ENCODE results near the gene ESF1. TPM values are rescaled to one million over a fixed set of nuclear protein-coding genes. Genes with fewer than 3 reads are reported as not detected.

The ESF1 gene
- total RNA-seq, 1 donor from 2014 or later = 21.5 TPM

DNA sequence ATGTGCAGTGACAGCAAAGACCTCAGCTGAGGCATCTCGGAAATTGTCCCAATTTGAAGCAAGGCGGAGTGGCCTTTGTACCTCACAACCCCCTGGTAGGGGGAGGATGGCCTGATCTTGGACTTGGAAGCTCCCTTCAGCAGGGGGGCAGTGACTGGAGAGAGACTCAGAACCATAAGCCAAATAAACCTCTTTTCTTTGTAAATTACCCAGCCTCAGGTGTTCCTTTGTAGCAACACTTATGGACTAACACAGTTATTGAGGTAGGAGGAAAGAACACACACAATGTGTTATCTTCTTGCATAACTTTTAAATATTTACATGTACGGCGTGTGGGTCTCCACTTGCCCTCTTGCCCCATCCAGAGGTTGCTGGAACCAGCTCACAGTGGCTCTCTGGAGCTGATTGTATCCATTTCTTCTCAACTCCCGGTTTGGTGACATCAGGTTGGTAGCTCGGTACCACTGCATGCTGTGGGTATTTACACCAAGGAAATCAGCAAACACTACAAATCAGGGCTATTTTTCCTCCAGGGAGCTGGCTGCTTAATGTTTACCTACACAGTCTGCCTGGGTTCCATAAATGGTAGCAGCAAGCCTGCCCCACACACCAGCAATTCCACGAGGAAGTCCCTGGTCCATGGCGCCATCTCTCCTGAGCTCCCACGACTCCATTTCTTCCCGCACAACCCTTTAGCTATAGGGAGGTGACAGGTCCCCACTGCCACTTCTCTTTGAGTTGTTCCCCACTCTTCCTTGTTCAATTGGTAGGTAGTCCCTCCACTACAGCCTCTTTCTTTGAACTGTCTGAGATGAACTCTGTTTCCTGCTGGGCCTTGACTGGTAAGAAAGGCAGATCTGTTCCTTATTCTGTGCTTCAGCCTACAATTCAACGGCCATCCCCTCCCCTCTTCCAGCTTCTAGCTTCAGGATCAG, 91.7 kb downstream of the ESF1 start:
- intact Hi-C loops (cut with DNase I) = no loop called here
- DNase-seq (ENCODE audit: low spot score) = no peak
- no peak for ATAC-seq

DNA sequence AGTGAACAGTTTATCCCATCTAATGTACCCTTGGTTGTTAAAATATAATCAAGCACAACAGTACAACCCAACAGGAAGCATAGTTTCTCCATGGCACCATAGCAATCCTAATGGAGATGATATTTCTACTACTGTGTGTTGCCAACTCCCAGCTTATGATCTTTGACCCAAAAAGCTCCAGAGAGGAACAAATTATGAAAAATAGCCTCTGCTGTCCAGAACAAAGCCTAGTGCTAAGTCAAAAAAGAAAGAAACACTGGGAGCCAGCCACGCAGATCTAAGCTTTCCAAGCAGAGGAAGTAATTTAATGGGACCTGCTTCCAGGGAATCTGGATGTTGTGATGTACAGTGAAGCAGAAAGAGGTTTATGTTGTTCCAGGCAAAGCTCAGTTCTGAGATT, 93.8 kb downstream of the ESF1 start:
- ATAC-seq = peak; percentile 86
- no peak for DNase-seq (ENCODE audit: low spot score)
- intact Hi-C loops (cut with DNase I) = no loop called here

DNA sequence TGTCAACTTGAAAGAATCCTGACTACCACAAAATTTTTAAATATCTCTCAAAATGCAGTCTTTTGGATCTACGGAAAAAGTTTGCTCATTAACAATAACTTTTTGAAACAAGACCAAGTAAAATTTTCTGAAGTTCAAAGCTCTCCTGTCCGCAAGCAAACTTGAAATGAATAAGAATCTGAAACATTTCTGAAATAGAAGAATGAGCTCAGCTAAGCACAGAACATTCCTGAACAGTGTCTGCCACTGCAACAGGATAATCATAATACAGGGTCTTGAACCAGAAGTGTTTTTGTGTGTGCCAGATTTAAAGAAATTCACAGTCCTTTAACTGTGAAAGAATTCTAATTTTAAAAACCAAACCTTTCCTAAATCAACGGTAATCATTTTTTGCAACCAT, 96.9 kb downstream of the ESF1 start:
- DNase-seq (ENCODE audit: low spot score) (no peak), ATAC-seq (peak; percentile 64)
- intact Hi-C loops (cut with DNase I) = no loop called here

DNA sequence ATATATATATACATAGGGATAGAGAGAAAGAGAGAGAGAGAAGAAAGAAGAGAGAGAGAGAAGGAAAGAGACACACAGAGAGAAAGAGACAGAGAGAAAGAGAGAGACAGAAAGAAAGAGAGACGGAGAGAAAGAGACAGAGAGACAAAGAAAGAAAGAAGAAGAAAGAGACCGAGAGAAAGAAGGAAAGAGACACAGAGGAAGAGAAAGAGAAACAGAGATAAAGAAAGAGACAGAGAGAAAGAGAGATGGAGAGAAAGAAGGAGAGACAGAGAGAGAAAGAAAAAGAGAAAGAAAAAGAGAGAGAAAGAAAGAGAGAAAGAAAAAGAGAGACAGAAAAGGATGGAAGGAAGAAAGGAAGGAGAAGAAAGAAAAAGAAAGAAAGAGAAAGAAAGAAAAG, 99.1 kb downstream of the ESF1 start:
- intact Hi-C loops (cut with DNase I) = no loop called here
- no peak for ATAC-seq
- no peak for DNase-seq (ENCODE audit: low spot score)

DNA sequence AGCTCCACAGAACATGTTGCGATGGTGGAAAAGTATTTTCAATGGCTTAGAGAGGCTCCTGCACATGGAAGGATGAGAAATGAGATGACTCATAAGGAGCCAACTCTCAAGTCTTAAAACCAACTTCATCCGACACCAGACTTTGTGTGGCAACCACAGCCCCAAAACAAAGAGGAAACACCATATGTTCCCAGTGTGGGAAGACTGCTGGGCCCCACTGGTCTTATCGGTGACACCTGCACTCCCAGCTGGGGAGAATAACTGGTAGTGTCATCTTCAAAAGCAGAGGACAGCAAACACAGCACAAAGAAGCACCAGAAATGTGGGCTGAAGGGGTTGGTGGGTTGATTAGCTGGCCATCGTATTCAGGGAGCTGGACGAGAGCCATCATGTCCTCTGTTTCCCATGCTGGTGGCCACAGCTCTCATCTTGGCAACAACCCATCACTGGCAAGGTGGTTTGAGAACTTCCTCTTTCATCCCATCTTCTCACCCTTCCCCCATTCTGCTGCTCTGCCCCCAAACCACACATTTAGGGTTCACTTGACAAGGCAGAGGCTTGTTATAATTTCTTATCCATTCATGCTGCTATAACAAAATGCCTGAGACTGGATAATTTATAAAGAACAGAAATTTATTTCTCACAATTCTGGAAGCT, 100.0 kb downstream of the ESF1 start:
- DNase-seq (ENCODE audit: low spot score) (no peak), ATAC-seq (no peak)
- intact Hi-C loops (cut with DNase I) = no loop called here

DNA sequence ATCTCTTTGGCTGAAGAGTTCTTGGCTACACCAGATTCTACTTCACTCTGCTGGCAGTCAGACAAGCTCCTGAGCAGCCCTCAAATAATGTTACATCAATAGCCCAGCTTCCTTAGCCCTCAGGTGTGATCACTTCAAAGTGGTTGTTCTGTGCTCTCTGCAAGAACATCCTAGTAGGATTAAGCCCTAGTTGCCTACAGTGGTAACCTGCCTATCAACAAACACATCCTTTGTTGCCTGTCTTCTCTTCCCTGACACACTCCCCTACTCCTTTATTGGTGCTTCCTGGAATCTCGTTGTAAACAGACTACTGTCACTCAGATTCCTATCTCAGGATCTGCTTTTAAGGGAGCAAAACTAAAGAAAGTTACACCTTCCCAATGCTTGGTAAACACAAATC, 100.9 kb downstream of the ESF1 start:
- no peak for ATAC-seq

DNA sequence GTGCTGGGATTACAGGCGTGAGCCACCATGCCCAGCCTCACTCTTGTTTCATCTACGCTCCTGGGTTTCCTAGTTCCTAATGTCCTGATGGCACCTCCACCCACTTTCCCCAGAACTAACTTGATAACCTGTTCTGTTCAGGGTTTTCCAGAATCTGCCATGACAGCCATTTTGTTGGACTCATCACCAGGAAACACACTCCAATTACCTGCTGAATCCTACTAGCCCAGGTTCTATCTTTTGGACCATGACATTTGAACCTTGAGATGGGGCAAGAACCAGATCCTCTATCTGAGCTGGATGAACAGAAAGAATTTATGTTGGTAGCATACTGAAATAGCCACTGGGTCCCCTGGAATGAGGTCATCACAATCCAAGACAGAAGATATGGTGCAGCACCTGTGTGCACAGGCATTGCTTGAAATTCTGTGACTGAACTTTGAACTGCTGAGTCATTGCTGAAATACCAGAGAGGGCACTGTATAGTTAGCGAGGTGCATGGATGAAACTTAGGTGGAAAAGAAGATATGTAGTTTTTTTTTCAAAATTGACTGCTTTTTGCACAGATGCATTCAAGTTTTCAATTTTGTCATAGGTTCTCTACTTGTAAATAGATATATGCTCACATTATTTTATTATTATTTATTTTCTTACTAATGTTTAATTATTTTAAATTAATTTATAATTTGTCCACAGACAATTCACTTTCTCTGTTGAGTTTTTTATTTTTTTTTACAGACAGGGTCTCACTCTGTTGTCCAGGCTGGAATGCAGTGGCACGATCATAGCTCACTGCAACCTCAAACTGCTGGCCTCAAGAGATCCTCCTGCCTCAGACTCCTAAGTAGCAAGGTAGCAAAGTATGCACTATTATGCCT, 103.2 kb downstream of the ESF1 start:
- no peak for ATAC-seq
- no peak for DNase-seq (ENCODE audit: low spot score)

More for the DNA sequence above, 100.9 kb downstream of the ESF1 start:
- DNase-seq (ENCODE audit: low spot score) = no peak
- intact Hi-C loops (cut with DNase I) = no loop called here

DNA sequence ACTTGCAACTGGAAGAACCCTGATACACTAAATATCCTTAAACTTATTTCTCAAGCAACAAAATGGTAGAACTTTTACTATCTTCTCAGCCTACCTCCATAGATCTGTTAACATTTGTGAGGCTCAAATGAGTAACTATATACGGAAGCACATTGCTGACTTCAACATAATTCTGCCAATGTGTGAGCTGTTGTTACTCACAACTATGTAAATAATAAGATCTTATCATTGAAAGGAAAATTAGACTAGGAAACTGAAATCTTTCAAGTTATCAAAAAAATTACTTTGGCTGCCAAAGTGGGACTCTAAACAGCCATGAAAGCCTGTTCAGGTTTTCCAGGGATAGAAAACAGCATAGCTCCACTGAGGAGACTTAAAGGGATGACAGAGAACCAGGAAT, 105.8 kb downstream of the ESF1 start:
- no peak for ATAC-seq
- intact Hi-C loops (cut with DNase I) = no loop called here
- DNase-seq (ENCODE audit: low spot score) = no peak

More for the DNA sequence above, 103.2 kb downstream of the ESF1 start:
- intact Hi-C loops (cut with DNase I) = no loop called here

DNA sequence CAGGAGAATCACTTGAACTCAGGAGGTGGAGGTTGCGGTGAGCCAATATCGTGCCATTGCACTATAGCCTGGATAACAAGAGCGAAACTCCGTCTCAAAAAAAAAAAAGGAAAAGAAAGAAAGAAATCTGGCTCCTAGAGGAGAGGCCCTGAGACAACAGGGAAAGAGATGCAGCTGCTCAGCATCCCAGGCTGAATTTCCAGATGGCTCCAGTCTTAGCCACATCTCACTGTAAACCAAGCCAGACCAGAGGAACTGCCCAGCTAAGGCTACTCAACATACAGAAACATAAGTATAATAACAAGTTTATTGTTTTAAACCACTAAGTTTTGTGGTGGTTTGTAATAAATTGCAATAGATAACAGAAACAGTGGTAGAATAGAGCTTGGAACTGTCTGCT, 107.5 kb downstream of the ESF1 start:
- ATAC-seq = no peak
- intact Hi-C loops (cut with DNase I) = no loop called here
- DNase-seq (ENCODE audit: low spot score) = no peak

DNA sequence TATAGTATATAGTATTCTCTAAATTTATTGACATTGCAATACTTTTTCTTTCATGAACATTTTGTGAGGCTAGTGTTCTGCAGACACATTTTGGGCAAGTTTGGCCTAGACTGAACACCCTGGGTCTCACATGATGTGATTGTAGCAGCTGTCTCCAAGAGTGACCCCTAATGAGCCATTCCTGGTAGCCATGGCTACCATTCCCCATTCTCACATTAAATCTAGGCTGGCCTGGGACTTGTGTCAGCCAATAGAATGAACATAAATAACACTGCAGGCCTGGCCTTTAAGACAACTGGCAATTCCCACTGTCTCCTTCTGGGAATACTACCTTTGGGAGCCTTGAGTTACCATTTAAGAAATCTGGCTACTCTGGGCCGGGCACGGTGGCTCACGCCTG, 108.0 kb downstream of the ESF1 start:
- DNase-seq (ENCODE audit: low spot score) (no peak), ATAC-seq (no peak)
- intact Hi-C loops (cut with DNase I) = no loop called here

DNA sequence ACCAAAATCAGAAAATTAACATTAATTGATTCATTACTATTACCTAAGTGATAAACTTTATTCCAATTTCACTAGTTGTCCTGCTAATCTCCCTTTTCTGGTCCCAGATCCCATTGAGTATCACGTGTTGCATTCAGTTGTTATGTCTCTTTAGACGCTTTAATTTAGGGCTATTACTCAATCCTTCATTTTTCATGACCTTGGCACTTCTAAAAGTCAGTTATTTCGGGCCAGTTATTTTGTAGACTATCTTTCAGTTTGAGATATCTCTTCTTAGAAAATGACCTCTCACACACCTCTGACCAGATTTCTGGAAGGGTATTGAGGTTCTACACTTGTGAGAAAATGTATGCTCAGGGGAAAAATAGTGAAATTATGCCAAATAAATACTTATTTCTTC, 112.0 kb downstream of the ESF1 start:
- no peak for DNase-seq (ENCODE audit: low spot score)
- intact Hi-C loops (cut with DNase I) = no loop called here
- ATAC-seq = peak; percentile 76

DNA sequence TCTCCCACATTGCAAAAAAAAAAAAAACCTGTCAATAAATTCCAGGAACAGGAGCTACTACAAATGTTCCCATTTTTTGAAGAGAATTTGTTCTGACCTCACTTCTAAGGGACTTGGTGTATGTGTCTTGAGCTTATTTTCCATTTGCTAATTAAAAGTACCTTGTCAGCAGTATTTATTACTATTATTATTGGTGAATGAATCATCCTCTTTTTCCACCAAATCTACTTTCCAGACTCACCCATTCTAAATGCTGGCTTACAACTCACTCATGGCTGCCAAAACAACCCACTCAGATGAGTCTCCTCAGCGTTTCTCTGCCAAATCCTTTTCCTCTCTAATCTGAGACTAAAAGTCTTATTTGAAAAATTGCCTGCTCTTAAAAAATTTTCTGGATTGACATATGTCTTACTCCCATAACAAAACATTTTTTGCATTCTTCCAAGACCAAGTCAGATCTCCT, 112.8 kb downstream of the ESF1 start:
- intact Hi-C loops (cut with DNase I) = no loop called here
- ATAC-seq (peak; percentile 85), DNase-seq (ENCODE audit: low spot score) (no peak)

DNA sequence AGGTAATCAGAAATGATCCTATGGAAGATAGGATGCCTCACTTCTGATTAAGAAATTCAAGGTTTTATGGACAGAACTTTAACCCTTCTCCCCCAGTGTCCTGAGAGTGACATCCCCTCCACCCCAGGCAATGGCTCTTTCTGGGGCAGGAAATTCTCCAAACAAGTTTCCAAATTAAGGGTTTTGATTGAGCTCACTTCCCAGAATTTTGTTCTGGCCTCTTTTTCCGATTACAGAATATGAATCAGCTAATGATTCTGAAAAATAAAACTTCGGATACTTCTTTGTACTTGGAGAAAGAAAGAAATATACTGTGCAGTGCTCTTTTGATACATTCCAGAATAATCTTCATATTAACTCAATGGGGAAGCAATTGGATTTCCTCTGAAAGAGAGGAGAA, 113.2 kb downstream of the ESF1 start:
- intact Hi-C loops (cut with DNase I) = no loop called here
- peak; percentile 51 for ATAC-seq

DNA sequence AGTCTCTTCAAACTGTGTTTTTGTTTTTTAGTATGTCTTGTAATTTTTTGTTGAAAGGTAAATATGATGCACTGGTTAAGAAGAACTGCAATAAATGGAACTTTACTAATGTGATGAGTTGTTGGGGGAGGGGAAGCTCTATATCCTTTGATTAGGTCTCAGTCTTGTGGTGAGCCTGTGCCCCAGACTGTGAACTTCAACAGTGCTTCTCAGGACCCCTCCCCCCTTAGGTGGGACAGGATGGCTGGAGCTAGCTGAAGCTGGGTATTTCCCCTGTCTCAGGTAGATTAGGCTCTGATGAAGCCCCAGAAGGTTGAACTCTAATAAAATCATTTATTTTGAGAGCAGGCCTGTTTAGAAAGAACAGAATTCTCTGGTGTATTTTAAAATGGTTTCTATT, 114.6 kb downstream of the ESF1 start:
- intact Hi-C loops (cut with DNase I) = no loop called here
- ATAC-seq (no peak), DNase-seq (ENCODE audit: low spot score) (no peak)

More for the DNA sequence above, 113.2 kb downstream of the ESF1 start:
- DNase-seq (ENCODE audit: low spot score) = no peak

DNA sequence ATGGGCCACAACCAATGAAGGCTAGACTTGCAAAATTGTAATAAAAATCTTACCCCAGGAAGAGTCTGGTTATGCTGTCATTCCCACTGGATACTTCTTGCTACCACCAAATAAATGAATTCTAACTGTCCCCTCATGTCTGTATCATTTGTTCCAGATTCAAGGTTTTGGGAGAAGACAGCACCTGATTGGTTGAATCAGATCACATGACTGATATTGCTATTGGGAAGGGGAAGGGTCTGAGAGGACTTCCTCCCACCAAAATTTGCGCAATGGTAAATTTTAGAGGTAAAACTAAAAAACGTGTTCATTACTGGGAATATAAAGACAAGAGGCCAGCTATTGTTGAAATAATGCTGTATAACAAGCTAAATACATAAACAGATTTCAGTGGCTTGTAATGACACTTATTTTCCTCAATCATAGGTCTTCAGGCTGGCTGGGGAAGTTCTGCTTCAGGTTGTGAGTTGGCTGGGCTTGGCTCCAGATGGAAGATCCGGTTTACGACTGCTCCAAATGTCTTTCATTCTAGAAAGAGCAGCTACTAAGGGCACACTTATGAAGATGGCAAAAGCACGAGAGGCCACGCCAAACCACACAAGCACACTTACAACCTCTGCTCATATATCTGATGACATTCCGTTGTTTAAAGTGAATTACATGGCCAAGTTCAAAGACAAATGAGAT, 118.9 kb downstream of the ESF1 start:
- intact Hi-C loops (cut with DNase I) = no loop called here
- DNase-seq (ENCODE audit: low spot score) = no peak

More for the DNA sequence above, 118.9 kb downstream of the ESF1 start:
- ATAC-seq = no peak

Measured in sciatic nerve (tissue), 2 donors.